HG02870 (cell line): ENCODE results near the gene CPD.
A peak's percentile ranks its signal among the peaks of the same experiment; 100 is the strongest.
"Not testable (repeated sequence)": the region's sequence is repeated elsewhere in the genome, so short reads cannot be mapped to it uniquely, and the experiment has no call there.

Experiments used
- ATAC-seq: cut with Tn5 transposase; IDR thresholded peaks from one replicate; pipeline ENCODE4 v1.9.1; 2021; ENCODE audit warnings: mild to moderate bottlenecking, moderate library complexity; ENCODE audit not compliant: unreplicated experiment

CPD gene

DNA sequence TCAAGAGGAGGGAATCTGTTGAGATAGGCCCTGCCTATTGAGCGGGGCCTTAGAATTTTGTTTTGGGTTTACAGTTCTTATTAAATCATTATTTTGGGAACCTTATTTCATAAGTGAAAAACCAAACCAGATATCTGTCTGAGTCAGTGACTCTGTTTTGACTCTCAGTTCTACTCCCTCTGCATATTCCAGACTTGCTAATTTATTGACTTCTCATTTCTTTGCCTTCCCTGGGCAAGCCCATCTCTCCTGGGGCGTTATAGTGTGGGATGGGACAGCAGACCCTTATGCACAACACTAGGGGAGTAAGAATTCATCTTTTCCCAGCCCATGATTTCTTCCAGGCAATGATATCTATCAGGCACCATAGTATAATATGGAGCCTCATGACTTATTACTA lies 45.7 kb downstream of the CPD start:
- ATAC-seq, result no peak

DNA sequence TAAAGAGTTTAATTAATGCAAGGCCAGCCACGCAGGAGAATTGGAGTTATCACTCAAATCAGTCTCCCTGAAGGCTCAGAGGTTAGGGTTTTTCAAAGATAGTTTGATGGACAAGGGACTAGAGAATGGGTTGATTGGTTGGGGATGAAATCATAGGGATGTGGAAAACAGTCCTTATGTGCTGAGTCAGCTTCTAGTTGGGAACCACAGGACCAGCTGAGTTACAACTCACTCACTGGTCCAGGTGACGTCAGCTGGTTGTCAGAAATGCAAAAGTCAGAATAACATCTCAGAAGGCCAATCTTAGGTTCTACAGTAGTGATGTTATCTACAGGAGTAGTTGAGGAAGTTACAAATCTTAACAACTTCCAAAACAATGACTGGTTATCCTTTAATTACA lies 47.6 kb downstream of the CPD start:
- no peak for ATAC-seq

DNA sequence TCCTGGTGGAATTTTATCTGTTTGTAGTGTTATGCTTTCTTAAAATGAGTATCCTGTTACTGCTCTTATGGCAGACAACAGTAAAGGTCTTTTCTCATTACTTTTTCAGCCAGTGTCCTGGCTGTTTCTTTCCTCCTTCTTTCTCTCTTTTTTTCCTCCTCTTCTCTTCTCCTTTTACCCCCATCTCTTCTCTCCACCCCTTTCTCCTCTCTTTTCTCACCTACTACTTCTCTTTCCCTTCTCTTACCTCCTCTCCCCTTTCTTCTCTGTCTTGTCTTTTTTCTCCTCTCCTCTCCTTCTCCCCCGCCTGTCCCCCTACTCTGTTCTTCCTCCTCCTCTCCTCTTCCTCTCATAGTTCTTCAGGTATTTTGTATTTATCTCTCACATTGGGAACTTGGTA lies 48.9 kb downstream of the CPD start:
- ATAC-seq, result no peak

DNA sequence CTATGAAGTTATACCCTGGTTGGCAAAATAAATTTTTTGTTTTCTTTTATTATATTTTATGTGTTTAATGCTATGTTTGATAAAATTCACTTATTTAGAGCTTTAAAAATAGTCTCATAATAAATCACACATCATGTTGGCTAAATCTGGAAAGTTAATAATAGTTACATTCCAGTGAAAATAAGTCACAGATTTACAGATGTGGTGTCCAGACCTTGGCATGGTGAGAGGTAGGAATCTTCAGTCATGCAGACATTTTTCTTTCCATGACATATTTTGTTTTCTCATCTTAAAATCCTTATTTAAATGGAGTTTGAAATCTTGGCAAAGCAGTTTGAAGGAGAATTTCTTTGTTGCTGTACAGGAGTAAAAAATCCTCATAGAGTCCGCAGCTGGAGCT lies 50.4 kb downstream of the CPD start:
- no peak for ATAC-seq

DNA sequence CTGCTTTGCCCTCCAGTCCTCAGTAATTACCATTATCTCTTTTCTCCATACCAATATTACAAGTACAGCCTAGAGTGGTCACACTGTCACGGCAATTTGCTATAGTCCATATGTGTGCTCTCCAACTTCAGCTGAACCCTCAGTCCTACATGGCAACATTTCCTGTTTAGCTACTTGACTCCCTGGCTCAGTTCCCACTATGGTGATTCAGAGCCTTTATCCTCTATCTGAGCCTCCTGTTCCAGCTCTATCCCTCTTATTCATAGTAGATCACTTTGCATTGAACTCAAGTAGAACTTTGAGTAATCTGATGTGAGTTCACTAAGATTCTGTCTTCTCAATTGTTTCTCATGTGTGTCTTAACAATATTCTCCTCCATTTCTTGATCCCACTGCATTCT lies 54.8 kb downstream of the CPD start:
- ATAC-seq, result no peak

DNA sequence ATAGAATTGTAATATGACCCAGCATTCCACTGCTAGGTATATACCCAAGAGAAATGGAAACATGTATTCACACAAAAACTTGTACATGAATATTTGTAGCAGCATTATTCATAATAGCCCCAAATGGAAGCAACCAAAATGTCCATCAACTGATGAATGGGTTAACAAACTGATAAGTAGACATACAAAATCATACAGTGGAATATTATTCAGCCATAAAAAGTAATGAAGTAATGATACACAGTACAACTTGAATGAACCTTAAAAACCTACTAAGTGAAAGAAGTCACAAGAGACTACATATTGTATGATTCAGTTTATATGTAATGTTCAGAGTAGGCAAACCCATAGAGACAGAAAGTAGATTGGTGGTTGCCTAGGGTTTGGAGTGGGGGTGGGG lies 58.0 kb downstream of the CPD start:
- ATAC-seq, result no peak

DNA sequence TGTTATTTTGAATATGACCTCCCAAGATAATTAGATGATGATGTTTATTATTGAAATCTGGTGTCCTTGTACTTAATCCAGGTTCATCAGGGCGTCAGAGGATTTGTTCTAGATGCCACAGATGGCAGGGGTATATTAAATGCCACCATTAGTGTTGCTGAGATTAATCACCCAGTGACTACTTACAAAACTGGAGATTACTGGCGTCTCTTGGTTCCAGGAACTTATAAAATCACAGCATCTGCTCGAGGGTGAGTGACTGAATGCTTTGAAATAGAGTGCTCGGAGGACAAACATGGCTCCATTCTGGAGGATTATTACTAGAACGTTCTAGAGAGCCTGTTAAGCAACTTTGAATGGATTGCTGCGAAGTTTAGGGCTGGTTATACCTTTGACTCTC lies 65.0 kb downstream of the CPD start:
- no peak for ATAC-seq

DNA sequence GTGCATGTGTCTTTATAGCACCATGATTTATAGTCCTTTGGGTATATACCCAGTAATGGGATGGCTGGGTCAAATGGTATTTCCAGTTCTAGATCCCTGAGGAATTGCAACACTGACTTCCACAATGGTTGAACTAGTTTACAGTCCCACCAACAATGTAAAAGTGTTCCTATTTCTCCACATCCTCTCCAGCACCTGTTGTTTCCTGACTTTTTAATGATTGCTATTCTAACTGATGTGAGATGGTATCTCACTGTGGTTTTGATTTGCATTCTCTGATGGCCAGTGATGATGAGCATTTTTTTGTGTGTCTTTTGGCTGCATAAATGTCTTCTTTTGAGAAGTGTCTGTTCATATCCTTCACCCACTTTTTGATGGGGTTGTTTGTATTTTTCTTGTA lies 67.9 kb downstream of the CPD start:
- not testable (repeated sequence) for ATAC-seq

DNA sequence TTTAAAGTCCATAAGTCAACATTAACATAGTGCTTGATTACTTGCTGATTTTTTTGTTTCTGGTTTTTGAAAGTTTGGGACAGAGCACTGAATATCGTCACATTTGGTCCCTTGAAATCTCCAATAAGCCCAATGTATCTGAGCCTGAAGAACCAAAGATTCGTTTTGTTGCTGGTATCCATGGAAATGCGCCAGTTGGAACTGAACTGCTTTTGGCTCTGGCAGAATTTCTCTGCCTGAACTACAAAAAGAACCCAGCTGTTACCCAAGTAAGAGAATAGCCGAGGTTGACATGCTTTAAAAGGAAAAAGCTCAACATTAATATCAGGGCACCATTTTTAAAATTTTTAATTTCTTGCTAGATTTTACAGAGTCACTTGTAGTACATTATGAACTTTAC lies 70.8 kb downstream of the CPD start:
- ATAC-seq, result no peak

DNA sequence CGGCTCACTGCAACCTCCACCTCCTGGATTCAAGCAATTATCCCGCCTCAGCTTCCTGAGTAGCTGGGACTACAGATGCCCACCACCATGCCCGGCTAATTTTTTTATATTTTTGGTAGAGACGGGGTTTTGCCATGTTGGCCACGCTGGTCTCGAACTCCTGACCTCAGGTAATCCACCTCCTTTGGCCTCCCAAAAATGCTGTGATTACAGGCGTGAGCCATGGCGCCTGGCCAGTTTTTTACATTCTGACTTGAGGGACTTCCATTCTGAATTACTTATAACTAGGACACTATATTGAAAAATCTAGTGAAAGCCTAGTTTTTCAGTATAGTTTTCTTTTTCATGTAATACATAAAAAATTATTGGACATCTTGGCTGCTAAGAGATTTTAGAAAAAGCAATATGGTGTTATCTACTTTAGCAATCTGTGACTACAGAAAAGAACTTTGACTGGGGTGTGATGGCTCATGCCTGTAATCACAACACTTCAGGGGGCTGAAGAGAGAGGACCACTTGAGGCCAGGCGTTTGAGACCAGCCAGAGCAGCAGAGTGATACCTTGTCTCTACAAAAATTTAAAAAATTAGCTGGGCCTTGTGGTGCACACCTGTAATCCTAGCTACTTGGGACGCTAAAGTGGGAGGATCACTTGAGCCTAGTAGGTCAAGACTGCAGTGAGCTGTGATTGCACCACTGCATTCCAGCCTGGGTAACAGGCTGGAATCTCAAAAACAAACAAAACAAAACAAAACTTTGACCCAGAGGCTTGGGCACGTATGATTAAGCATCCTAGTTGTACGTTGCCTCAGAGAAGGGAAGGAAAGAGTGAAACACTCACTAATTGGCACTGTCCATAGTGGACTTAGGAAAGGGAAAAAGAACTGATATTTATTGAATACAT lies 71.6 kb downstream of the CPD start:
- ATAC-seq, result no peak

DNA sequence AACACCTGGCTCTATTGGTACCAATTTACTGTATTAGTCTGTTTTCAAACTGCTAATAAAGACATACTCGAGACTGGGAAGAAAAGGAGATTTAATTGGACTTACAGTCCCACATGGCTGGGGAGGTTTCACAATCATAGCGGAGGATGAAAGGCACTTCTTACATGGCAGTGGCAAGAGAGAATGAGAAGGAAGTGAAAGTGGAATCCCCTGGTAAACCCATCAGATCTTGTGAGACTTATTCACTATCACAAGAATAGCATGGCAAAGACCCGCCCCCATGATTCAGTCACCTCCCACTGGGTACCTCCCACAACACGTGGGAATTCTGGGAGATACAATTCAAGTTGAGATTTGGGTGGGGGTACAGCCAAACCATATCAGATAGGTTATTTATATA lies 75.9 kb downstream of the CPD start:
- no peak for ATAC-seq

DNA sequence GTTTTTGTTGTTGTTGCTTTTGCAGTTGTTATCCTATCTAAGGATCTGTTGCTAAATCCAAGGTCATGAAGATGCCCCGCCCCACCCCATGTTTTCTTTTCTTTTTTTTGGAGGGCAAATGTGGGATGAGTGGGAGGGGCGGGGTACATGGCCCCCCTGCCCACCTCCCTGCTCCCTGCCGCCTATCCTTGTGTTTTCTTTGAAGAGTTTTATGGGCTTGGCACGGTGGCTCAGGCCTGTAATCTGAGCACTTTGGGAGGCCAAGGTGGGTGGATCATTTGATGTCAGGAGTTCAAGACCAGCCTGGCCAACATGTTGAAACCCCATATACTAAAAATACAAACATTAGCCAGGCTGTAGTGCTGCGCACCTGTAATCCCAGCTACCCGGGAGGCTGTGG lies 79.6 kb downstream of the CPD start:
- no peak for ATAC-seq

DNA sequence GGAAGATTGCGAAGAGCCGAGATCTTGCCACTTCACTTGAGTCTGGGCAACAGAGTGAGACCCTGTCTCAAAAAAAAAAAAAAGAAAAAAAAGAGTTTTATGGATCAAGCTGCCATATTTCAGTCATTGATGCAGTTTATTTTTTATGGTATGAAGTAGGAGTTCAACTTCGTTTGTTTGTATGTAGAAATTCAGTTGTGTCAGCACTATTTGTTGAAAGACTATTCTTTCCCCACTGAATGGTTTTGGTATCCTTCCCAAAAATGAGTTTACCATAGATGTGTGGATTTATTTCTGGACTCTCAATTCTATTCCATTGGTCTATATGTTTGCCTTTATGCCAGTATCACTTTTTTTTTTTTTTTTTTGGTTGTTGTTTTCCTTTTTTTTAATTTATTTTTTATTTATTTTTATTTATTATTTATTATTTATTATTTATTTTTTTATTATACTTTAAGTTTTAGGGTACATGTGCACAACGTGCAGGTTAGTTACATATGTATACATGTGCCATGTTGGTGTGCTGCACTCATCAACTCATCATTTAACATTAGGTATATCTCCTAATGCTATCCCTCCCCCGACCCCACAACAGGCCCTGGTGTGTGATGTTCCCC lies 80.2 kb downstream of the CPD start:
- ATAC-seq, result not testable (repeated sequence)

DNA sequence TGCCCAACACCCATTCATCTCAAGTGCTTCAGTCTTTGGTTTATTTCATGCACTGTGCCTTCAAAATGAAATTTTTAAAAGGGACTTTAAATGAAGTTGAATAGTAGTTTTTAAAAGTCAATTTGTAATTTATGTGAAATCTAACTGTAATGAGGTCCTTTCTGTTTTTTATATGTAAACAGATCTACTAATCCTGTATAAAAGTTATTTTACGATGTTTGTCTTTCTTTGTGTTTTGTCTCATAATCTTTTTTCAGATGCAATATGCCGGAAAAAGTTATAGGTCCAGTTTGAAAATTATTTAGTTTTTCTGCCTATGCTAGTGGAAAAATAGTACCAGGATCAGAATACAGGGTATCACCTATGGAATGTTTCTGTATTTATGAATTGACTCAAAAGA lies 89.7 kb downstream of the CPD start:
- ATAC-seq, result no peak

DNA sequence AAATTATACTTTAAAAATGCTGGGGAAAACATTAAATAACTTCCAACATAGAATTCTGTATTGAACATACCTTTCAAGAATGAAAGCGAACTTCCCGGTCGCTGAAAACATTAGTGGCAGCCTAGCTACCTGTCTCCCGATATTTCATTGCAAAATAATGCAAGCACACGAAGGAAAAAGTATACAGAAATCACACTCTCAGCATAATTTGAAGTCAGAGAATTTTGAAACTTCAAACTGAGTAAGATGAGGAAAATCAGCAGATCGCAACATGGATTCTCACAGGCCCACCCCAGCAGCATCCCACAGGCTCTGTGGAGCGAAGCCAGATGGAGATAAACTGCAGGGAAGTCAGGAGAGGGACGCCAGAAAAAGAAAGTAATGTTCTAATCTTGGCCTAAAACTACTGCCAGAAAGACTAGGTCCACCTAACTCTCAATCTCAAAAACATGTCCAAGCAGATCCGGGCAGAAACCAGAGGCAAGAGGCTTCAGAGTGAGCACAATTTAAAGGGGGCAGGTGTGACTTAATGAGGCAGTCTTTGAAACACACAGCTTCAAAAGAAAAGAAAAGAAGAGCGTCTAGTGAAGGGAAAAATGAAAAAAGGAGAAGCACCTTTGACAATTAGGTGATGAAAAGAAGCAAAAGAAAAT lies 93.6 kb downstream of the CPD start:
- ATAC-seq, result no peak

DNA sequence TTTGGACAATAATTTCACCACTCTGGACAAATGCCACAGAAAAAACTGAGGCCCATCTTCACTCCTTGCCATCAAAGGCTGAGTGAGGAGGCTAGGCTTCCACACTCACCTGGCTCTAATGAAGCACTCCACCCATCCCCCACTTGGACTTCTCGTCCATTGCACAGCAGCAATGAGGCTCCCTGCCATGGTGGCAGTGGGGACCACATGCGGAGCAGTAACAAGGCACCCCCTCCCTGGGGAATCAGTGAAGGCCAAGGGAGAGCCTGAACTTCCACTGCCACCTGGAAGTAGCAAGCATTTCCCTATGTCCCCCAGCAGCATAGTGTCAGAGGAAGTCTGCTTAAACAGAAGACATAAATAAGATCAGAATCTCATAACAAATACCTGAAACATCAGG lies 96.5 kb downstream of the CPD start:
- ATAC-seq, result no peak

DNA sequence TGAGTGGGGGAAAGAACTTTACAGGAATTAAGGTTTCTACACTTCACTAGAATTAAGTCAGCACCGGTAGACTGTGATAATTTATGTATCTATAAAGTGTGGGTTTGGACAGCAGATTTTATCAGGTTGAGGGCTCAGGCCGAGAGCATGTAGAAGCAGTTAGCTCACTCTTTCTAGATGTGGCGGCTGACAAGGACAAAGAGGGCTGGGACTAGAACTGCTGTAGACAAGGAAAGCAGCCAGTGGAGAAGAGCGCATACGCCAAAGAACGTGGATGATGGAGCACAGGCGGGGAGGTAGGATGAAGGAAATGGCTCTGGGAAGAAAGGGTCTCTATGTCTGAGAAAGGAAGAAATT lies 98.0 kb downstream of the CPD start:
- peak; percentile 13 for ATAC-seq

DNA sequence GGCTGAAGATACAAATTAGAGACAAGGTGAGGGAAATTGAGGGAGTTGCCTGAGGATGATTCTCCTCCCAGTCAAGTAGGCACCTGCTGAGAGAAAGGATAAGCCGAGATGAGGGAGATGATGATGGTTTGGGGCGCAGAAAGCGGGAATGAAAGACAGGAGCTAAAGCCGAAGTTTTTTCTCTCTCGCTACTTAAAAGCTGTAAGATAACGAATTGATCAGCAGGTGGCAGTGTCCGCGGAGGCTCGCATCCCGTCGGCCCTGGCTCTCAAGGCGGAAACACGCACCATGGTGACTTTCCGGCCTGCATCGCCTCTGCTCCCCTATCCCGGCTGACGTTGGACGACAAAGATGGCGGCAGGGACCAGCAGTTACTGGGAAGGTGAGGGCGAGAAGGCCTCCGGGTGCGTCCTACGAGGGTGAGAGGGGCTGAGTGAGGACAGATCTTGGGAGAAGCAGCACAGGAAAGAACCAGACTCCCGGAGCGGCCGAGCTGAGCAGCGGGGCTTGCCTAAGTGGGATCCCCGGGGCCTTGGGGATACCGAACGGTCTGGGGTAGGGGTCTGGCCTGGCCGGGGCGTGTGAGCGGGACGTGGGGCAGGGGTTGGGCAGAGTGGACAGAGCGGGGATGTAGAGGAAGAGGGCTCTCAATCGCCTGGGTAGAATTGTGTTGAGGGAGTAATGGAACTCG lies 98.5 kb downstream of the CPD start, which contains the start of gene GOSR1:
GOSR1 (plus strand) TSS at position 326 of the 691 bp plus-strand sequence; CDS start at position 352, 26 bp downstream.
- peak; percentile 90 for ATAC-seq

DNA sequence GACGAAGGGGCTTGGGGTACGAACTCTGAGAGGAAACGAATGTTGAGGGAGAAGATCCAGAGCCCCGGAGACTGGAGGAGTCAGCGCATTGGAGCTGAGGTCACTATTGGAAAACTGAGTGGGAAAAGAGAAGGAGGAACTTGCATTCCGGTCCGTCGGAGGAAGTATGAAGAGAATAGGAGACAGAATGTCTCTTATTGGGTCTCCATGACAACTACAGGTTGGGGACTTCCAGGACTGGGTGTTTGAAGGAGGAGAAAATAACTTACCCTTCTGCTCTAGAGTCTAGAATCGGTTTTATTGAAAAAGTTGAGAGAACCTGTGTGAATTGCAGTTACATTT lies 99.0 kb downstream of the CPD start:
- no peak for ATAC-seq

DNA sequence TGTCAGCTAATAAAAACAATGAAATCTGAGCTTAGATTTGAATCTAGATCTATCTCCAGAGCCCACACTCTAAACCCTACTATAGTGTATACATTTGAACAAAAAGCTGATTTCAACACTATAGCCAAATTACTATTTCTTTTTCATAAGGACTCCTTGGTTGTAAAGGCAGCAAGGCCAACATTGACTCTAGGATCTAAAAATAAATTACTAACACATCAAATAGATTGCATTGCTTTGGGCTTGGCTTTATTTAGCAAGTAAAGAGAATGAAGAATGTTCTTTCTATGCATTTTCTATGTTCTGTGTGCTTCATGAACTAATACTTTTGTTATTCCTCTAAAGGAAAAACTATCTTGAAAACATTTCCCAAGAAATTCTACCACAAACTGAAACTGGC lies 103.8 kb downstream of the CPD start:
- ATAC-seq, result no peak

DNA sequence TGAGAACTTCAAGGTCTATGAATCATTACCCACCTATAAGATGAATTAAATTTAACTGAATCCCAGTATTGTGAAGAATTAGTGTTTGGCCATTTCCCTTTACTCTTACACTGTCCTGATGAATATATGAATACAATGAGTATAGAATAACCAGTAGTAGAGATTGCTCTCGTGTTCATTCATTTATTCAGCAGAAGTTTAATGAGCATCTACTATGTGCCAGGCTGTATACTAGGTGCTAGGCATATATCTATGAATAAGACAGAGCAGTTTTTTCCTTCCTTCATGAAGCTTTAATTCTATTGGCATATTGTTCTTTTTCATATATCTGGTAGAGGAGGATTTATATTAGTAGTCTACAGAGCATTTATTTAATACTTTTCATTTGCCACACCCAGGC lies 104.4 kb downstream of the CPD start:
- no peak for ATAC-seq

DNA sequence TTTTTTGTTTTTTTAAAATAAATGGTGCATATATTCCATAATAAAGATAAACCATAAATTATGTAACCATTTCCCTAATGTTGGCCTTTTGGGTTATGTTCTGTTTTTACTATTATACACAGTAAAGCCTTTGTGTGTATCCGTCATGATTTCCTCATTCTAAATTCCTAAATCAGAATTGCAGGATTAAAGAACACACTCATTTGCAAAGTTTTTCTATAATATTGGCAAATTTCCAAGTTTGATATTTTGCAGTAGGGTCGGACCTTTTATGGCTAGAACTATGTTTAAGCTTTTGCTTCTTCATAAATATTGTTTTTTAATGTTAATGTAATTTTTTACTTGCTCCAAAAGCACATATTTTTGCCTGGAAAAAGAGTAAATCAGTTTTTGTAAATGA lies 115.1 kb downstream of the CPD start:
- no peak for ATAC-seq
